GM12878 (cell line): ENCODE data around the gene TCF12. TPM values are rescaled to one million over a fixed set of nuclear protein-coding genes. Genes with fewer than 3 reads are reported as not detected.

ENCODE experiments used
- ATAC-seq: fragments of 200-7000 bp; cut with Tn5 transposase; 3 replicates; pipeline ENCODE4 v1.9.1; 2020; ENCODE audit warnings: mild to moderate bottlenecking, moderate library complexity
- BruUV-seq: library from RNA; stranded (reverse); fragments of 400-500 nt; replicated peaks from 2 replicates; lab custom pipeline; 2021; lab: Mats Ljungman, UMichigan
- CTCF ChIA-PET: fragments of 300-600 bp; sonication (Branson Sonifier 250); formaldehyde crosslinking; extraction: SDS; loops from one replicate; lab custom pipeline; 2021; ENCODE audit warnings: inconsistent platforms; lab: Yijun Ruan, JAX
- POLR2A ChIA-PET: fragments of 350-600 bp; formaldehyde crosslinking; extraction: SDS; loops from one replicate; lab custom pipeline; 2021; ENCODE audit warnings: inconsistent platforms; lab: Charles Lee
- RAD21 ChIA-PET: fragments of 300-600 bp; sonication (Branson Sonifier 250); formaldehyde crosslinking; loops from one replicate; lab custom pipeline; 2023; ENCODE audit warnings: antibody characterized with exemption; ENCODE audit not compliant: unreplicated experiment; lab: Charles Lee
- SMC1A ChIA-PET: fragments of 300-600 bp; sonication (Branson Sonifier 250); formaldehyde crosslinking; loops from one replicate; lab custom pipeline; 2023; ENCODE audit not compliant: unreplicated experiment, uncharacterized antibody; lab: Charles Lee
- DNase-seq: peaks from one replicate; pipeline ENCODE4 v3.0.0-alpha.2; 2011; ENCODE audit warnings: low read depth, low spot score
- FAIRE-seq: peaks from 3 replicates; lab custom pipeline; 2011; peaks lifted over from hg19 to GRCh38; lab: Jason Lieb, UNC
- H2AFZ ChIP-seq: 2 replicates; pipeline ENCODE4 v1.6.0; 2011; ENCODE audit warnings: low read depth, low read length, control low read depth; ENCODE audit not compliant: control insufficient read depth
- H3K27ac ChIP-seq: 2 replicates; pipeline ENCODE4 v1.5.1; 2011; ENCODE audit warnings: control low read depth; ENCODE audit not compliant: control insufficient read depth, insufficient read depth
- H3K27me3 ChIP-seq, 2 experiments: replicated peaks in 1 of 2; 2 replicates each; pipeline versions ENCODE4 v1.6.0 to v1.6.1; 2011; ENCODE audit warnings: low read length in 1 of 2; ENCODE audit not compliant: control insufficient read depth in 2 of 2, insufficient read depth in 2 of 2
- H3K36me3 ChIP-seq, 2 experiments: 2 replicates each; pipeline ENCODE4 v1.5.1; 2011; ENCODE audit warnings: low read length in 1 of 2; ENCODE audit not compliant: control insufficient read depth in 2 of 2, insufficient read depth in 2 of 2
- H3K4me1 ChIP-seq: 2 replicates; pipeline ENCODE4 v1.6.1; 2011; ENCODE audit warnings: mild to moderate bottlenecking, low read length, moderate library complexity, mixed read lengths; ENCODE audit not compliant: control insufficient read depth, insufficient read depth
- H3K4me2 ChIP-seq: 2 replicates; pipeline ENCODE4 v1.6.0; 2011; ENCODE audit warnings: control low read depth; ENCODE audit not compliant: control insufficient read depth, insufficient read depth
- H3K4me3 ChIP-seq: fragments of 200-600 bp; sonication (generic); 2 replicates; pipeline ENCODE4 v1.5.1; 2016
- H3K79me2 ChIP-seq: 2 replicates; pipeline ENCODE4 v1.6.0; 2011; ENCODE audit warnings: low read length; ENCODE audit not compliant: control insufficient read depth, insufficient read depth
- H3K9ac ChIP-seq: 2 replicates; pipeline ENCODE4 v1.8.0; 2011; ENCODE audit warnings: low read length, control low read depth, mixed read lengths; ENCODE audit not compliant: control insufficient read depth, insufficient read depth
- H3K9me3 ChIP-seq: replicated peaks from 3 replicates; pipeline ENCODE4 v1.5.1; 2011; ENCODE audit warnings: mild to moderate bottlenecking, low read length; ENCODE audit not compliant: control insufficient read depth, insufficient read depth
- H4K20me1 ChIP-seq: 2 replicates; pipeline ENCODE4 v1.6.0; 2011; ENCODE audit not compliant: control insufficient read depth, insufficient read depth
- CREM ChIP-seq: IDR thresholded peaks from 2 replicates; pipeline ENCODE4 v1.6.1; 2014; ENCODE audit warnings: antibody characterized with exemption, low read depth
- PAX8 ChIP-seq: fragments of 450-650 bp; IDR thresholded peaks from 2 replicates; pipeline ENCODE4 v1.6.1; 2017; ENCODE audit warnings: mild to moderate bottlenecking, moderate library complexity
- YY1 ChIP-seq: IDR thresholded peaks from 2 replicates; pipeline ENCODE4 v1.6.1; 2011; ENCODE audit warnings: low read depth, mild to moderate bottlenecking, low read length
- WGBS: methylation state at CpG from one replicate; pipeline ENCODE4 v1.1.6; 2016; ENCODE audit warnings: low lambda C conversion rate; ENCODE audit not compliant: insufficient replicate concordance, insufficient coverage; ENCODE audit errors: missing lambda C conversion rate; 5-methylcytosine and 5-hydroxymethylcytosine counted together
- in situ Hi-C: fragments of 300-500 bp; cut with MboI; formaldehyde crosslinking; loops from 9 replicates; pipeline ENCODE4 v1.14.3; 2018; ENCODE audit warnings: mixed read lengths
- intact Hi-C: fragments of 100-400 bp; cut with micrococcal nuclease; formaldehyde crosslinking; loops from one replicate; pipeline ENCODE4 v1.14.2; 2022; ENCODE audit not compliant: unreplicated experiment
- polyA plus RNA-seq, 11 experiments: library from polyadenylated mRNA; depleted of rRNA in 4 of 11; unstranded in 6 of 11; stranded (reverse) in 5 of 11; fragments of >200 nt; fragmentation: Nextera tagmentation in 4 of 11; fragmentation: Illumina TruSeq in 1 of 11; extraction: Ambion mirVana in 4 of 11; extraction: Trizol in 1 of 11; gene quantifications; 1 replicate in 1 of 11; 2 replicates in 10 of 11; pipeline versions ENCODE4 v1.2.1 to v1.2.3, GENCODE V29; 2011 to 2016; ENCODE audit warnings: inconsistent platforms in 2 of 11, missing spikeins in 2 of 11, low read depth in 1 of 11
- total RNA-seq, 4 experiments: library from RNA; depleted of rRNA in 3 of 4; stranded (reverse); fragments of >200 nt in 3 of 4; fragmentation: Illumina TruSeq in 1 of 4; extraction: Trizol in 1 of 4; gene quantifications; 2 replicates each; pipeline versions ENCODE4 v1.2.1 to v1.2.3, GENCODE V29; 2013 to 2021
- TF ChIP-seq, protein P1 (sequence below): fragments of 450-650 bp; IDR thresholded peaks from 2 replicates; pipeline ENCODE4 v1.6.1; 2014; ENCODE audit warnings: mild to moderate bottlenecking
- TF ChIP-seq, protein P2 (sequence below), 3 experiments: IDR thresholded peaks in 2 of 3; conservative IDR thresholded peaks in 1 of 3; 2 replicates each; pipeline ENCODE4 v1.5.1; 2011; ENCODE audit warnings: low read depth in 3 of 3, low read length in 3 of 3, mild to moderate bottlenecking in 3 of 3, control low read depth in 2 of 3, moderate library complexity in 2 of 3, inconsistent platforms in 1 of 3, mixed read lengths in 1 of 3; ENCODE audit not compliant: control insufficient read depth in 2 of 3, insufficient read depth in 1 of 3; ENCODE audit errors: extremely low read depth in 1 of 3

TCF12 gene
- total and polyA plus RNA-seq, 10 of the 15 experiments (the other 5 are each of a cell fraction or from before 2014, with no cell fraction given) = 8.2 to 70.9 (median 49.5) TPM

DNA sequence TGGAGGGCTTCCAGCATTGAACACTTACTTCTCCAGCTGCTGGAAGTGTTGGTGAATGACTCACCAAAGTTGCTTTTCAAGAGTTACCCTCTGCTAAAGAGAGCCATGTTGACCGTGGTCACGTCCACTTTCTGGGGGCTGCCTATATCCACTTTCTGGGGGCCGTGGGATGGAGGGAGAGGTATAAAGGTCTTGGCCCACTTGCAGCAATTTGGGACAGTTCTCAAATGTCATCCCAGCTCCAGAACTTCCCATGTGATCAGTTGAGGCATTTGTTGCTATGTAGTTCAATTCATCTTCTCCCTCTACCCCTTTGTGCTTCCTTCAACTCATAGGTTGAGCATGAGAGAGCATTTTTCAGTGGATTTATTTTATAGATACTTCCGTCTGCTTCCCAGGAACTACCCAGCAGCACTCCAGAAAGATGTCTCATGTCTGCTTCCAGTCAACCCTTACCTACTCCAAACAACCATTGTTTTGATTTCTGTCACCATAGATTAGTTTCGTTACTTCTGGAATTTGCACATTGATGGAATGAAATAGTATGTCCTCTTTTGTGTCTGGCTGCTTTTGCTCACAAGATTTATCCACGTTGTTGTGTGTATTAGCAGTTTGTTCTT, 130.6 kb downstream of the TCF12 start:
- TF ChIP-seq, protein P1, sequence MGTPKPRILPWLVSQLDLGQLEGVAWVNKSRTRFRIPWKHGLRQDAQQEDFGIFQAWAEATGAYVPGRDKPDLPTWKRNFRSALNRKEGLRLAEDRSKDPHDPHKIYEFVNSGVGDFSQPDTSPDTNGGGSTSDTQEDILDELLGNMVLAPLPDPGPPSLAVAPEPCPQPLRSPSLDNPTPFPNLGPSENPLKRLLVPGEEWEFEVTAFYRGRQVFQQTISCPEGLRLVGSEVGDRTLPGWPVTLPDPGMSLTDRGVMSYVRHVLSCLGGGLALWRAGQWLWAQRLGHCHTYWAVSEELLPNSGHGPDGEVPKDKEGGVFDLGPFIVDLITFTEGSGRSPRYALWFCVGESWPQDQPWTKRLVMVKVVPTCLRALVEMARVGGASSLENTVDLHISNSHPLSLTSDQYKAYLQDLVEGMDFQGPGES = no peak
- TF ChIP-seq YY1 (no peak), CREM (no peak), PAX8 (no peak)
- TF ChIP-seq, protein P2, sequence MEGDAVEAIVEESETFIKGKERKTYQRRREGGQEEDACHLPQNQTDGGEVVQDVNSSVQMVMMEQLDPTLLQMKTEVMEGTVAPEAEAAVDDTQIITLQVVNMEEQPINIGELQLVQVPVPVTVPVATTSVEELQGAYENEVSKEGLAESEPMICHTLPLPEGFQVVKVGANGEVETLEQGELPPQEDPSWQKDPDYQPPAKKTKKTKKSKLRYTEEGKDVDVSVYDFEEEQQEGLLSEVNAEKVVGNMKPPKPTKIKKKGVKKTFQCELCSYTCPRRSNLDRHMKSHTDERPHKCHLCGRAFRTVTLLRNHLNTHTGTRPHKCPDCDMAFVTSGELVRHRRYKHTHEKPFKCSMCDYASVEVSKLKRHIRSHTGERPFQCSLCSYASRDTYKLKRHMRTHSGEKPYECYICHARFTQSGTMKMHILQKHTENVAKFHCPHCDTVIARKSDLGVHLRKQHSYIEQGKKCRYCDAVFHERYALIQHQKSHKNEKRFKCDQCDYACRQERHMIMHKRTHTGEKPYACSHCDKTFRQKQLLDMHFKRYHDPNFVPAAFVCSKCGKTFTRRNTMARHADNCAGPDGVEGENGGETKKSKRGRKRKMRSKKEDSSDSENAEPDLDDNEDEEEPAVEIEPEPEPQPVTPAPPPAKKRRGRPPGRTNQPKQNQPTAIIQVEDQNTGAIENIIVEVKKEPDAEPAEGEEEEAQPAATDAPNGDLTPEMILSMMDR (IDR thresholded peaks at IDR 0.05 in 2 of 3, conservative IDR thresholded peaks at IDR 0.05 in 1 of 3; ENCODE audit: control insufficient read depth in 2 of 3, extremely low read depth in 1 of 3, insufficient read depth in 1 of 3, low read depth in 3 of 3, low read length in 3 of 3) = no peak
- SMC1A ChIA-PET = no interaction called here
- in situ Hi-C loops (no loop called here), intact Hi-C loops (no loop called here)
- ATAC-seq = no peak
- FAIRE-seq = no peak
- H3K79me2 ChIP-seq = peaks cover 22% of the 10 kb centered on the region
- POLR2A ChIA-PET = no interaction called here
- WGBS = 96% methylated on average over 6 of the region's 6 CpGs
- H4K20me1 ChIP-seq = no peaks in the 10 kb centered on the region
- H3K4me2 ChIP-seq = no peak overlapping the region
- H2AFZ ChIP-seq = no peak overlapping the region
- no peak overlapping the region for H3K4me3 ChIP-seq
- H3K9me3 ChIP-seq = no peaks in the 10 kb centered on the region; the same call in 1 of the 3 replicates
- DNase-seq = no peak
- CTCF ChIA-PET = no interaction called here
- peaks cover 0 to 3% of the 10 kb centered on the region in 2 experiments; a peak in 1 of 4 replicates for H3K36me3 ChIP-seq
- no peak overlapping the region for H3K27ac ChIP-seq
- no peak overlapping the region for H3K9ac ChIP-seq
- RAD21 ChIA-PET = no interaction called here
- no peaks in the 10 kb centered on the region for H3K27me3 ChIP-seq
- BruUV-seq = no TSS peak
- peaks cover 13% of the 10 kb centered on the region for H3K4me1 ChIP-seq
